GM21360 (cell line): Measurements from ENCODE around the gene MVP.
"Not testable (repeated sequence)": the region's sequence is repeated elsewhere in the genome, so short reads cannot be mapped to it uniquely, and the experiment has no call there.

ENCODE experiments used
- ATAC-seq: cut with Tn5 transposase; IDR thresholded peaks from one replicate; pipeline ENCODE4 v1.9.1; 2021; ENCODE audit warnings: mild to moderate bottlenecking, moderate library complexity; ENCODE audit not compliant: unreplicated experiment

The MVP gene

DNA sequence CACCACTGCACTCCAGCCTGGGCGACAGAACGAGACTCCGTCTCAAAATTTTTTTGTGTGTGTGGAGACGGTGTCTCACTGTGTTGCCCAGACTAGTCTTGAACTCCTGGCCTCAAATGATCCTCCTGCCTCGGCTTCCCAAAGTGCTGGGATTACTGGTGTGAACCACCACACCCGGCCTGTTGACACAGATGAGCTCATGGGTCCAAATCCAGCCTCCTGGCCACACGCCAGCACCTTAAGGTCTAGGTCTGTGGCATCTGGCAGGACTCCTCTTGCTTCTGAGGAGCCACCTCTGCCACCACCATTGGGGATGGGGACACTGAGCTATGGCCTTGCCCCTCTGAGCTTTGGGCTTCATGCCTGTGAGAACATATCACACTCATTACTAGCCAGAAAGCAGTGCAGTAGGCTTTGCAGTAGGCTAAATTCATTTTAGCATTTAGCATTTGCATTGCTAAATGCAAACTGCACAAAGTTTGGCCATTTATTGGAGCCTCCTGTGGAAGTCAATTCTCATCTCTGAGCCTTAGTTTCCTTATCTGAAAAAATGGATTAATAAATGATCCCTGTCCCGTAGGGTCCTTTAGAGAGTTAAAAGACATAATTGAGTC is 48.2 kb downstream of the MVP start:
- no peak for ATAC-seq

DNA sequence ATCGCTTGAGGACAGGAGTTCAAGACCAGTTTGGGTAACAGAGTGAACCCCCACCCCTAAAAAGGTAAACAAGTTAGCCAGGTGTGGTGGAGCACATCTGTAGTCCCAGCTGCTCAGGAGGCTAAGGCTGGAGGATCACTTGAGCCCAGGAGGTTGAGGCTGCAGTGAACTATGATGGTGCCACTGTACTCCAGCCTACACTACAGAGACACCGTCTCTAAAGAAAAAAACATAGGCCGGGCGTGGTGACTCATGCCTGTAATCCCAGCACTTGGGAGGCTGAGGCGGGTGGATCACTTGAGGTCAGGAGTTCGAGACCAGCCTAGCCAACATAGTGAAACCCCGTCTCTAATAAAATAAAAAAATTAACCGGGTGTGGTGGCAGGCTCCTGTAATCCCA is 48.8 kb downstream of the MVP start:
- not testable (repeated sequence) for ATAC-seq

DNA sequence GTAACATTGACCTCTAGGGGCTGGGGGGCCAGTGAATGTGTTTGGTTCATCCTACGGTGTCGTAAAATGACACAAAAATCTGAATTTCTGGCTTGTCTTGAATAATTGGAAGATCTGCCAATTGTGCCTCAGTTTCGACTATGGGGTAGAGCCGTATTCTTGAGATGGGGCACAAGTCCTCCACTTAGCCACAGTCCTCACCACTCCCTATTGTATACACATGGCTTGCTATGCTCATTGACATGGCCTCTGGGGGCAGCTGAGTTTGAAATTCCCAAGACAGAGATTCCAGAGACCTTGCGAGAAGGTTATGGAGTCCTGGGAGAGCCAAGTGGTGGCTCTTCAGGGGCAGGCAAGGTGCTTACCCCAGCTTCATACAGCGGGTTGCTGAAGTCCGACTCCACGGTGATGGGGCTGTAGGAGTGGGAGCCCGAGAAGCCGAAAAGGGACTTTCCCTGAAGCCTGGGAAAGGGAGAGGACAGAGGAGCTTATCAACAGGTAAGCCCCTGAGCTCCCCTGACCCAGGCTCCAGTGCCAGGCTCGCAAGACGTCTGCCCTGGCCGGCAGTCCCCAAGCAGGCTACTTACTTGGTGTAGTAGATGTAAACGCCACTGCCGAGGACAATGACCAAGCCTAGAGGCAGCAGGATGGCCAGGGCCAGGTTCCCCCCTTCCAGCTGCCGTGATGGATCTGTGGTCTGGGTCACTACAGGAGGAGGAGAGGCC is 51.7 kb downstream of the MVP start:
- no peak for ATAC-seq

DNA sequence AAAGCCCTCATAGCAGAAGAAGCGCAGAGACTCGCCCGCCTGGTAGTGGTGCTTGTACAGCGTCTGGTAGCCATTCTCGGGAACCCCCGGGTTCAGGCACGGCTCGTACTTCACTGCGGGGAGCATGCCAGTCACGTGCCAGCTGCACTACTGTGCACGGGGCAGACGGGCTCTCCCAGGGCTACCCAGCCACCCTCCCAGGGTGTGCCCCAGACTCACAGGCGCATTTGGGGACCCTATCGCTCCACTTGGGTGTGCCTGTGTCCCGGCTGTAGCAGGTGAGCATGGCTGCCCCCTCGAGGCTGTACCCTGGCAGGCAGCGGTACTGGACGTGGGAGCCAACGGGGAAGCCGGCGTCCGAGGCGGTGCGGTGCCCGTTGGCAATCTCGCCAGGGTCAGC is 53.1 kb downstream of the MVP start:
- ATAC-seq: no peak

GRCh38 chr16:29875206-29875605 is 54.9 kb downstream of the MVP start:
- ATAC-seq: no peak

GRCh38 chr16:29876217-29876593 is 55.9 kb downstream of the MVP start:
- no peak for ATAC-seq

DNA sequence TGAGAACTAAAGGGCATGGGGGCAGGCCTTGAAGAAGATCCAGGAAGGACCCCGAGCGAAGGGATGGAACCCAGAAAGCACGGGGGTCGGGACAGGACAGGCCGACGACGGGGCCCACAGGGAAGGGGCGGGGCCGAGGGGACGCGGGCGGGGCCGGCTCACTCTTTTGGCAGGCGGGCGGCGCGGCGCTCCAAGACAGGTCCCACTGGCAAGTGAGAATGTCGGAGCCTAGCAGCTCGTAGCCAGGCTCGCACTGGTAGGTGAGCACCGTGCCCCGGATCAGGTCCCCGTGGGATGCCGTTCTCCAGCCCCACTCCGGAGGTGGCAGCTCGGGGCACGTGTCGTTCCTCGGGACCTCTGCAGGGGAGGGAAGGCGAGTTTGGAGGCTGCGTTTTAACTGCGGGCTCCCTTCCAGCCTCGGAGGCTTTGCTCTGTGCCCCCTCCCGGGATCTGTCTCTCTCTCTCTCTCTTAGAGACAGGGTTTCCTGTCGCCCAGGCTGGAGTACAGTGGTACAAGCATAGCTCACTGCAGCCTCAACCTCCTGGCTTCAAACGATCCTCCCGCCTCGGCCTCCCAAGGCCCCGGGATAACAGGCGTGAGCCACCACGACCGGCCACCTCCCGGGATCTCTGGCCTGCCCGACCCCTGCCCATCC is 56.5 kb downstream of the MVP start:
- ATAC-seq: no peak

GRCh38 chr16:29877266-29877961 is 57.2 kb downstream of the MVP start:
- no peak for ATAC-seq

DNA sequence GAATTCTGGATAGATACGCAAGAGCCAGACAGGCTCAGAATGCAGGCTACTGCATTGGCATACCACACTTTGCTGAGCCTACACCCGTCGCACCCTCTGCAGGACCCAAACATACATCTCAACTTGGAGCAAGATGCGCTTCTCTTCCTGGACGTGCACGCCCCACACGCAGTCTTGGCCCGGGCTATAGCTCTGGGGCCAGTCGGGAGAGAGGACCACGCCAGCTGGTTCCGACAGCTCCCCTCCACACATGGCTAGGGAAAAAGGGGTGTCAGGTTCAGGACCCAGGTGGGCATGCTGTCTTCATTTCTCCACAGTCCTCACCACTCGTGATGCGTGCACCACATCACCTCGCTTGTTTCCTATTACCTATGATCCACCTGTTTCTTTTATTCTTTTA is 57.9 kb downstream of the MVP start:
- ATAC-seq: no peak

GRCh38 chr16:29881050-29881449 is 60.8 kb downstream of the MVP start:
- ATAC-seq: no peak

GRCh38 chr16:29883987-29884386 is 63.7 kb downstream of the MVP start:
- no peak for ATAC-seq

DNA sequence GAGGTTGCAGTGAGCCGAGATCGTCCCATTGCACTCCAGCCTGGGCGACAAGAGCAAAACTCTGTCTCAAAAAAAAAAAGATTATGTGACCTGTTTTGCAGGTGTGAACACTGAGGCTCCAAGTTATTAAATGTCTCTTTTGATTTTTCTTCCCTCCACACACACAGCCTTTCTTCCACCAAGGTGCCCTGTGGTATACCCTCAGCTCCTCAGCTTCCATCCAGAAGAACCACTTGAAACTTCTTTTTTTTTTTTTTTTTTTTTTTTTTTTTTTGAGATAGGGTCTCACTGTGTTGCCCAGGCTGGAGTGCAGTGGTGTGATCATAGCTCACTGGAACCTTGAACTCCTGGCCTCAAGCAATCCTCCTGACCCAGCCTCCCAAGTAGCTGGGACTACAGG is 69.1 kb downstream of the MVP start:
- not testable (repeated sequence) for ATAC-seq

- ATAC-seq: no peak
Measured at GRCh38 chr16:29891525-29892457, 71.5 kb downstream of the MVP start.

GRCh38 chr16:29892458-29892813 is 72.2 kb downstream of the MVP start:
- ATAC-seq: no peak

- ATAC-seq: no peak
Measured at GRCh38 chr16:29893553-29893952, 73.3 kb downstream of the MVP start.

- no peak for ATAC-seq
Measured at GRCh38 chr16:29894352-29894751, 74.1 kb downstream of the MVP start.

DNA sequence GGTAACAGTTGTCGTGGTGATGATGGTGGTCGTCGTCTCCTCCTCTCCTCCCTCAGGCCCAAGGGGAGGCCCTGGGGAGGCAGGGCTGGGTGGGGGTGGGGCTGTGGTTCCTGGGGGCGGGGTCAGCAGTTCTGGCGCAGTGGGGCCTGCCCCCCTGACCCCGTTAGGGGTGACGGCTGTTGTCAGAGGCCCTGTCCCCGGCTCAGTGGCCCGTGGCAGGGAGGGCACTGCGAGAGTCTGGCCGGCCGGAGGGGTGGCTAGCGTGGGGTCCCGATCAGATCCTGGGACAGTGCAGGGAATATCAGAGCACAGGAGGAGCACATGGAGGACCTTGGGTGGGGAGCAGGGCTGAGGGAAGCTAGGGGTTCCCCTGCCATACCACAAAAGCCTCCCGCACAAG is 76.6 kb downstream of the MVP start:
- ATAC-seq: no peak

GRCh38 chr16:29897333-29897732 is 77.1 kb downstream of the MVP start:
- no peak for ATAC-seq
